ENCODE results near the gene OR9G1.

DNA sequence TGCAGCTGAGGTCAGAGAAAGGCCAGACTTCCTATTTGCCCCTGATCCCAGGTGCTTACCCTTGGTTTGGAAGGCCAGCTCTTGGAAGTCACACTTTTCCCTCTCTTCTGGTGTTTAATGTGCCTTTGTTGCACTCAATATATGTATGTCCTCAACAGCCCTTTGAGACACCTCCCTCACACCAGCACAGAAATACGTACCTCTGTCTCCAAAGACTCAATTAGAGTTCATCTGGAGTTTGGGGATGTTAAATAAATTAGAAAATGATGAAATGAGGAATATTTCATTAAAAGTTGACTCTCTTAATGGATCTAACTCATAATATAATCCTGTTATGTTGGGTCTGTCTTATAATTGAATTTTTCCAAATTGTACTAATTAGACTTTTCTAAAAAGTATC is 49.7 kb downstream of the OR9G1 start, which contains the start of gene OR9G4:
- TF ChIP-seq, protein P1, sequence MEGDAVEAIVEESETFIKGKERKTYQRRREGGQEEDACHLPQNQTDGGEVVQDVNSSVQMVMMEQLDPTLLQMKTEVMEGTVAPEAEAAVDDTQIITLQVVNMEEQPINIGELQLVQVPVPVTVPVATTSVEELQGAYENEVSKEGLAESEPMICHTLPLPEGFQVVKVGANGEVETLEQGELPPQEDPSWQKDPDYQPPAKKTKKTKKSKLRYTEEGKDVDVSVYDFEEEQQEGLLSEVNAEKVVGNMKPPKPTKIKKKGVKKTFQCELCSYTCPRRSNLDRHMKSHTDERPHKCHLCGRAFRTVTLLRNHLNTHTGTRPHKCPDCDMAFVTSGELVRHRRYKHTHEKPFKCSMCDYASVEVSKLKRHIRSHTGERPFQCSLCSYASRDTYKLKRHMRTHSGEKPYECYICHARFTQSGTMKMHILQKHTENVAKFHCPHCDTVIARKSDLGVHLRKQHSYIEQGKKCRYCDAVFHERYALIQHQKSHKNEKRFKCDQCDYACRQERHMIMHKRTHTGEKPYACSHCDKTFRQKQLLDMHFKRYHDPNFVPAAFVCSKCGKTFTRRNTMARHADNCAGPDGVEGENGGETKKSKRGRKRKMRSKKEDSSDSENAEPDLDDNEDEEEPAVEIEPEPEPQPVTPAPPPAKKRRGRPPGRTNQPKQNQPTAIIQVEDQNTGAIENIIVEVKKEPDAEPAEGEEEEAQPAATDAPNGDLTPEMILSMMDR (conservative IDR thresholded peaks at IDR 0.05; ENCODE audit: low read length), result no peak
- no peak for TF ChIP-seq EZH2phosphoT487 (IDR thresholded peaks at IDR 0.05; ENCODE audit: borderline replicate concordance)

Data from Loucy (cell line).